Fibroblast of skin of left biceps (primary cell): Measurements from ENCODE around the gene COPE.

Experiments
- DNase-seq, 2 experiments: peaks; one replicate each; pipeline ENCODE4 v3.0.0-alpha.2; 2013; ENCODE audit warnings: low read depth in 2 of 2

COPE gene

GRCh38 chr19:18851673-18852325 lies 67.4 kb downstream of the COPE start:
- DNase-seq: no peak

- no peak for DNase-seq
Observed at GRCh38 chr19:18850471-18851375, 68.5 kb downstream of the COPE start.

DNA sequence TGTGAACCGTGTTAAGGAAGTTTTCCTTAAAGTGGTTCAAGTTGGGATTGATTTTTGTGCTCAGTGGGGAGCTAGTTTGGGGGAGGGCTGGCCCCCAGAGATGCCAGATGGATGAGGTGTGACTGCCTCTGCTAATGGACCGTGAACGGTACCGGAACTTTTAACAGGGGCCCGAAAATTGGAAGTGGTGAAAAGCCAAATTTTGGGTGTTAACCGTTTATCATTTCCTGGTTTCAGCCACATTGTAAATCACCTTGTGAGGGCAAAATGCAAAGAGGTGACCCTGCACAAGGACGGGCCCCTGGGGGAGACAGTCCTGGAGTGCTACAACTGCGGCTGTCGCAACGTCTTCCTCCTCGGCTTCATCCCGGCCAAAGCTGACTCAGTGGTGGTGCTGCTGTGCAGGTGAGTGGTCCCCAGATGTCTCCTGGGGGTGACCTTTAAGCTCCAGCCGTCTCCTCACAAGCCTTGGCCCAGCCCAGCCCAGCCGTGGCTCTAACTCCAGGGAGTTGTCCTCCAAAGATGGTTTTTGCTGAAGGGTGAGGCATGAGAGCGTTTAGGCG lies 69.3 kb downstream of the COPE start:
- DNase-seq: no peak
